Upper lobe of right lung (tissue), 1 donor: ENCODE measurements around the gene MYH13. TPM values are rescaled to one million over a fixed set of nuclear protein-coding genes. Genes with fewer than 3 reads are reported as not detected.

ENCODE experiments used
- ATAC-seq: fragments of 200-7000 bp; cut with Tn5 transposase; one replicate; pipeline ENCODE4 v1.9.1; 2020; ENCODE audit warnings: mild to moderate bottlenecking, moderate library complexity
- DNase-seq: peaks from one replicate; pipeline ENCODE4 v3.0.0-alpha.2; 2020
- H3K27ac ChIP-seq: fragments of 200-600 bp; one replicate; pipeline ENCODE4 v1.8.0; 2022
- H3K27me3 ChIP-seq: fragments of 200-600 bp; one replicate; pipeline ENCODE4 v1.8.0; 2022; ENCODE audit warnings: mild to moderate bottlenecking
- H3K36me3 ChIP-seq: fragments of 200-600 bp; one replicate; pipeline ENCODE4 v1.8.0; 2022
- H3K4me1 ChIP-seq: fragments of 200-600 bp; one replicate; pipeline ENCODE4 v1.8.0; 2022
- H3K4me3 ChIP-seq: fragments of 200-600 bp; one replicate; pipeline ENCODE4 v1.8.0; 2022; ENCODE audit warnings: mild to moderate bottlenecking
- H3K9me3 ChIP-seq: fragments of 200-600 bp; one replicate; pipeline ENCODE4 v1.8.0; 2022
- intact Hi-C: fragments of 100-400 bp; cut with DNase I; formaldehyde crosslinking; loops from one replicate; pipeline ENCODE4 v1.11.0; 2022
- total RNA-seq: library from RNA; stranded (reverse); fragmentation: NEBNext Ultra II Directional; extraction: Animal tissue kit (Norgen Biotek cat#: 25700); gene quantifications from one replicate; pipeline ENCODE4 v1.2.1, GENCODE V29; 2021
- TF ChIP-seq, protein P1 (sequence below): fragments of 200-600 bp; IDR thresholded peaks from one replicate; pipeline ENCODE4 v1.8.0; 2022; ENCODE audit warnings: antibody characterized with exemption
- donor health status: DM: no; HTN: yes; CAD: no; lungs with severe emphysema.

The MYH13 gene
- total RNA-seq, 1 donor from 2014 or later = not detected

DNA sequence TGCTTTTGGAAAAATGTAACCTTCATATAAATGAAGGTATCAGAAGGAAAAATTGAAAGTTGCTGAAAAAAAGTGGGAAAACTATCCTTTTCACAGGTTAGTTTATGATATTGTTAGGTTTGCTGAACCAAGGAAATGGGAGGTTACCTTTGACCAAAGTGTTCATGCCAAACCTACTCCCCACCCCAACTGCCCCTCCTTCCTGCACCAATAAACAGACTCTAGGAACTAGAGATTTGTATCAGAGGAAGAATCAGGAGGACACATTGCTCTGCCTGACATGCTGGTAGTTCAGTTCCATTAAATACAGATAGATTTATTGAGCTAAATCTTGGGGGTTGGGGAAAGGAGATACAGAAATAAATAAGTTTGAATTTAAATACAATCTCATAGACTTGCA lies 30.8 kb upstream of the MYH13 start:
- DNase-seq (no peak), ATAC-seq (no peak)
- Histone ChIP-seq H3K4me3 (no peak overlapping the region), H3K9me3 (no peaks in the 10 kb centered on the region), H3K36me3 (no peaks in the 10 kb centered on the region), H3K4me1 (no peaks in the 10 kb centered on the region), H3K27ac (no peak overlapping the region), H3K27me3 (no peaks in the 10 kb centered on the region)
- TF ChIP-seq, protein P1, sequence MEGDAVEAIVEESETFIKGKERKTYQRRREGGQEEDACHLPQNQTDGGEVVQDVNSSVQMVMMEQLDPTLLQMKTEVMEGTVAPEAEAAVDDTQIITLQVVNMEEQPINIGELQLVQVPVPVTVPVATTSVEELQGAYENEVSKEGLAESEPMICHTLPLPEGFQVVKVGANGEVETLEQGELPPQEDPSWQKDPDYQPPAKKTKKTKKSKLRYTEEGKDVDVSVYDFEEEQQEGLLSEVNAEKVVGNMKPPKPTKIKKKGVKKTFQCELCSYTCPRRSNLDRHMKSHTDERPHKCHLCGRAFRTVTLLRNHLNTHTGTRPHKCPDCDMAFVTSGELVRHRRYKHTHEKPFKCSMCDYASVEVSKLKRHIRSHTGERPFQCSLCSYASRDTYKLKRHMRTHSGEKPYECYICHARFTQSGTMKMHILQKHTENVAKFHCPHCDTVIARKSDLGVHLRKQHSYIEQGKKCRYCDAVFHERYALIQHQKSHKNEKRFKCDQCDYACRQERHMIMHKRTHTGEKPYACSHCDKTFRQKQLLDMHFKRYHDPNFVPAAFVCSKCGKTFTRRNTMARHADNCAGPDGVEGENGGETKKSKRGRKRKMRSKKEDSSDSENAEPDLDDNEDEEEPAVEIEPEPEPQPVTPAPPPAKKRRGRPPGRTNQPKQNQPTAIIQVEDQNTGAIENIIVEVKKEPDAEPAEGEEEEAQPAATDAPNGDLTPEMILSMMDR = no peak
- intact Hi-C loops = no loop called here

DNA sequence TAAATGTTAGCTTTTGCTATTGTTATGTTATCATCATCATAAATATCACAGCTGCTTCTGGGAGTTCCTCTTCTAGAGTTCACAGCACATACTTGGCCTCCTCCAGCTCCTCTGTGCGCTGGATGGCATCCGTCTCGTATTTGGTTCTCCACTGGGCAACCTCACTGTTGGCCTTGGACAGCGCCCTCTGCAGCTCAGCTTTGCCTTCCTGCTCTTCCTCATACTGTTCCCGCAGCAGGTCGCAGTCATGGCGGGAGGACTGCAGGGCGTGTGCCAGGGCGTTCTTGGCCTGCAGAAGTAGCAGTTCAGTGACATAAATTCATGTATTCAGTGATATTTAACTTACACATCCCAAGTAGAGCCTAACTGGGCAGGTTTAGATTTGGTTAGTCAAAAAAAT lies 25.5 kb upstream of the MYH13 start:
- ATAC-seq = no peak
- Histone ChIP-seq H3K27me3 (no peaks in the 10 kb centered on the region), H3K4me1 (no peaks in the 10 kb centered on the region), H3K36me3 (no peaks in the 10 kb centered on the region), H3K9me3 (no peaks in the 10 kb centered on the region), H3K4me3 (no peak overlapping the region), H3K27ac (no peak overlapping the region)
- TF ChIP-seq, protein P1 = no peak
- intact Hi-C loops = no loop called here
- no peak for DNase-seq

GRCh38 chr17:10396524-10397163 lies 23.8 kb upstream of the MYH13 start:
- TF ChIP-seq, protein P1 = no peak
- H3K27ac ChIP-seq = no peak overlapping the region
- no peaks in the 10 kb centered on the region for H3K36me3 ChIP-seq
- H3K4me3 ChIP-seq = no peak overlapping the region
- ATAC-seq = no peak
- intact Hi-C loops = no loop called here
- no peak for DNase-seq
- no peaks in the 10 kb centered on the region for H3K9me3 ChIP-seq
- H3K4me1 ChIP-seq = no peaks in the 10 kb centered on the region
- no peaks in the 10 kb centered on the region for H3K27me3 ChIP-seq

GRCh38 chr17:10394201-10394887 lies 21.5 kb upstream of the MYH13 start:
- TF ChIP-seq, protein P1 = no peak
- ATAC-seq (no peak), DNase-seq (no peak)
- Histone ChIP-seq H3K9me3 (no peaks in the 10 kb centered on the region), H3K27ac (no peak overlapping the region), H3K27me3 (no peaks in the 10 kb centered on the region), H3K4me1 (no peaks in the 10 kb centered on the region), H3K36me3 (no peaks in the 10 kb centered on the region), H3K4me3 (no peak overlapping the region)
- intact Hi-C loops = no loop called here

GRCh38 chr17:10392880-10393279 lies 20.1 kb upstream of the MYH13 start:
- H3K36me3 ChIP-seq = no peaks in the 10 kb centered on the region
- no peak for ATAC-seq
- intact Hi-C loops = no loop called here
- H3K27me3 ChIP-seq = no peaks in the 10 kb centered on the region
- H3K27ac ChIP-seq = no peak overlapping the region
- TF ChIP-seq, protein P1 = no peak
- no peaks in the 10 kb centered on the region for H3K9me3 ChIP-seq
- no peak for DNase-seq
- H3K4me1 ChIP-seq = no peaks in the 10 kb centered on the region
- no peak overlapping the region for H3K4me3 ChIP-seq
